Limb (tissue), 2 donors: ENCODE data around the gene CAP2.
"Not testable (repeated sequence)": the region's sequence is repeated elsewhere in the genome, so short reads cannot be mapped to it uniquely, and the experiment has no call there.

Source experiments
- DNase-seq, 2 donors: peaks; one replicate each; pipeline ENCODE4 v3.0.0-alpha.2; 2016; ENCODE audit errors: extremely low spot score in 2 of 2

CAP2 gene

DNA sequence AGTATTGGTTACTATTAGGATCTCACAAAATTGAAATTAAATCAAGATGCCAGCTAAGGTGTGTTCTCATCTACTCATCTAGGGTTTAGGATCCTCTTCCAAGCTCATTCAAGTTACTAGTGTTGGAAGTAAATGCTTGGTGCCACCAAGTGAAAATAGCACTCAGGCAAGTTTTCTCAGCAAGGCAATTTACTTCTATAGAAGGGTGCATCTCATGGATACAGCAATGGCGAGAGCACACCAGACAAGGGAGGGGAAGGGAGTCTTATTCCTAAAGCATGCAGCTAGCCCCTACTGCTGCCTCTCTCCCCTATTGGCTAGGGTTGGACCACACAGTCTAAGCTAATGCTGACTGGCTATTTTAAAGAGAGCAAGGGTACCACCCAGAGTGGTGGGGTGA is 183.7 kb downstream of the CAP2 start:
- DNase-seq, result no peak

DNA sequence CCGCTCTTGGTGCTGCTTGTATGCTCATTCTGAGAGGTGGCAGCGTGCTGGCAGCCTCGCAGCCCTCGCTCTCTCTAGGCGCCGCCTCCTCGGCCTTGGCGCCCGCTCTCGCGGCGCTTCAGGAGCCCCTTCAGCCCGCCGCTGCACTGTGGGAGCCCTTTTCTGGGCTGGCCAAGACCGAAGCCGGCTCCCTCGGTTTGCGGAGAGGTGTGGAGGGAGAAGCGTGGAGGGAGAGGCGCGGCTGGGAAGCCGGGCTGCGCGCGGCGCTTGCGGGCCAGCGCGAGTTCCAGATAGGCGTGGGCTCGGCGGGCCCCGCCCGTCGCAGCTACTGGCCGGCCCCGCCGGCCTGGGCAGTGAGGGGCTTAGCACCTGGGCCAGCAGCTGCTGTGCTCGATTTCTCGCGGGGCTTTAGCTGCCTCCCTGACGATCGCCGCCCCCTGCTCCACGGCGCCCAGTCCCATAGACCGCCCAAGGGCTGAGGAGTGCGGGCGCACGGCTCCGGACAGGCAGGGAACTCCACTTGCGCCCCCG is 187.2 kb downstream of the CAP2 start:
- DNase-seq, result peak; percentile 11 to 71

DNA sequence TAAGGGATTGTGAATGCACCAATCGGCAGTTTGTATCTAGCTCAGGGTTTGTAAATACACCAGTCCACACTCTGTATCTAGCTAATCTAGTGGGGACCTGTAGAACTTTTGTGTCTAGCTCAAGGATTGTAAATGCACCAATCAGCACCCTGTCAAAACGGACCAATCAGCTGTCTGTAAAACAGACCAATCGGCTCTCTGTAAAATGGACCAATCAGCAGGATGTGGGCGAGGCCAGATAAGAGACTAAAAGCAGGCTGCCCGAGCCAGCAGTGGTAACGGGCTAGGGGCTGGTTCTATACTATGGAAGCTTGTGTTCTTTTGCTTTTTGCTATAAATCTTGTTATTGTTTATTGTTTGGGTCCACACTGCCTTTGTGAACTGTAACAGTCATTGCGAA is 187.9 kb downstream of the CAP2 start:
- DNase-seq, result not testable (repeated sequence)

DNA sequence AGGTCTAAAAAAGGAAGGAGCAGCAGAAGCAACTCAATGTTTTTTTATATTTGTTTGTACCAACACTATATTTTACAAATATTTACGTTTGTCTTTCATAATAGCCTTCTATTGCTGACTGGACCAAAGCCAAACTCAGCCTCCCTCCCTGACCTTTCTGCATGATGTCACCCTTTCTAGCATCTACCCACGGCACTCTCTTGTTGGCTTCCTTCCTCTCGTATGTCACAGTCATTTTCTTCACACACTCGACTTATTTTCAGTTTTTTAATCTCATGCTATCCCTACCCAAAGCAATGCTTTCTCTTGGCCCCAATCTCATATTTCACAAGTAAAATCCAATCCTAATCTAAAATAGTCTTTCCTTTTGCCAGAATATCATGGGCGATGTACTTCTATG is 190.4 kb downstream of the CAP2 start:
- no peak for DNase-seq

DNA sequence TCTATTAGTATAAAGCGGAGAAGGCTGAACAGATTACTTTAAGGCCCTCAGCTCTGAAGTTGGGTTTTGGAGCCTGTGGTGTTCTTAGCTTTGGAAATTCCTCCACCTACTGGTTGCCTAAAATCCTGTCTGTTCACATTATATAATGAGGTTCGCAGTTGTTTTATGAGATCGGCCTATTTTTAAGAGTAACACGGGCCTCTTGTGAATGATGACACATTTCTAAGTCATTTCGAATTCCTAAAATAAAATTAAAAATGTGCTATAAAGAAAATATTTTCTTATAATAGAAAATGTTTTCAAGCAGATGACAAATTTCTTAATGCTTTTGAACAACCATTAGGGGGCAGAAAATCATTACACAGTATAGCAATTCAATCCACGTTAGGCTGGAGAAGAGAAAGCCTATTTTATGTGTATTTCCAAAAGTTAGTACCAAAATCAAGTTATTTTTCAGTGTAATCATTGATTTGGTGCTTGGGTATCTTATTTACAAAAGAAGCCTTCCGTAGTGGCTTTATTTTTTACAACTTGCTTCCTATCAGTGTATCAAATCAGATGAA is 190.9 kb downstream of the CAP2 start:
- DNase-seq, result peak; percentile 36 to 91

DNA sequence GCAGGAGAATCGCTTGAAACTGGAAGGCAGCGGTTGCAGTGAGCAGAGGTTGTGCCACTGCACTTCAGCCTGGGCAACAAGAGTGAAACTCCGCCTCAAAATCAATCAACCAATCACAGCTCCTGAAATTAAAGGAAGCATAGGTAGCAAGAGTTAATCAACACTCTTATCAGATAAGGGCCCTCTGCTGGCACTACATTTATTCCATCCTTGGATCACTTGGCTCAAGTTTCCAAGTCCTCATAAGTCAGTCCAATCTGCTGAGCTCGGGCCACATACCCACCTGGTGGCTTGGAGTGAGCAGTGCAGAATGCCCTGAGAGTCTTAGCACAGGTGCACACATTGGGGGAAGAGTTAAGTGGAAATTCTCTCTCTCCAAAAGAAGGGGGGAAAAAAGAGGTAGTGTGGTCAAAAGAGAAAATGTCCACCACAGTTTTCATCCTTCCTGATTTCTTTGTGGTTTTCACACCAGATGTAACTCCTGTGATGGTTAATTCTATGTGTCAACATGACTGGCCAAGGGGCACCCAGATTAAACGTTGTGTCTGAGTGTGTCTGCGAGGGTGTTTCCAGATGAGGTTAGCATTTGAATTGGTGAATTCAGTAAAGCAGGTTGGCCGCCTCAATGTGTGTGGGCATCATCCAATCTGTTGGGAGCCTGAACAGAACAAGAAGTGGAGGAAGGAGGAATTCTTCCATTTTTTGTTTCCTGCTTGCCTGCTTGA is 192.5 kb downstream of the CAP2 start:
- DNase-seq, result no peak

DNA sequence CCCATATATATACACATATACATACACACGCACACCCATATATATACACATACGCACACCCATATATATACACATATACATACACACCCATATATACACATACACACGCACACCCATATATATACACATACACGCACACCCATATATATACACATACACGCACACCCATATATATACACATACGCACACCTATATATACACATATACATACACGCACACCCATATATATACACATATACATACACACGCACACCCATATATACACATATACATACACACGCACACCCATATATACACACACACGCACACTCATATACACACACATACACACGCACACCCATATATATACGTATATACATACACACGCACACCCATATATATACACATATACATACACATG is 193.2 kb downstream of the CAP2 start:
- DNase-seq, result not testable (repeated sequence)

DNA sequence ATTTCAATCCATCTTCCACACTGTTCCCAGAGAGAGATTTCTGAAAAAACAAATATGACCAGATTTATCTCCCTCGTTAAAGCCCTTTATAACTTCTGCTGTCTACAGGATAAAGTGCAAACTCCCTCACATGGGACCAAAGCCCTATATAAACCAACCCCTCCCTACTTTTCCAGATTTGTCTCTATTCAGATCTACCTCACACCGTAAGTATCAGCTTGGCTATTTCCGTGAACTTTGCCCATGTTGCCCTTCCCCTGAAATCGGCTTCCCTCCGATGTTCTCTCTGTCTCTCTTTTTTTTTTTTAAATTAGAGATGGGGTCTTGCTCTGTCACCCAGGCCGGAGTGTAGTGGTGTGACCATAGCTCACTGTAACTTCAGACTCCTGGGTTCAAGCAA is 194.6 kb downstream of the CAP2 start:
- no peak for DNase-seq

DNA sequence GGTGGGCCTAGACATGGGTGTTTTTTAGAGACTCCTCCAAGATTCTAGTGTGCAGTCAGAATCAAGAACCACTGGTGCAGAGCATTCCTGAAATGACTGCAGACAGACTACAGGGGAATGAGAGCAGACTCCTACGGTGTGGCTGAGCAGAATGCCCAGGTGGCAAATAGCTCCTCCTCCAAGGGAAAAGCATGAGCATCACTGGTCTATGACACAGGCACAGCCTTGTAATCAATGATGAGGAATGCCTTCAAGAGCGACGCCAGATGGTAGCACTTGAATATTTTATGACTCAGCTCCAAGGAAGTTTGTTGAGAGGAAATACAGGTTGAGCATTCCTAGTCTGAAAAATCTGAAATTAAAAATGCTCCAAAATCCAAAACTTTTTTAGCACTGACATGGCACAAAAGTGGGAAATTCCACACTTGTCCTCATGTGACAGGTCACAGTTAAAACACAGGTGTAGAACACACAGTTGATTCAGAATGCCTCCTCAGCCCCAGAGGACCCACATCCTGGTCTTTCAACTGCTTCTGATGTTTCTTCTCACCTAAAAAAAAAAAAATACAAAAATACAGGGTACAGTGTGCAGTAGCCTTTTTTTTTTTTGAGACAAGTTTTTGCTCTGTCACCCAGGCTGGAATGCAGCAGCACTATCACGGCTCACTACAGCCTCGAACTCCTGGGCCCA is 196.2 kb downstream of the CAP2 start:
- DNase-seq, result peak in 1 of 2 donors; percentile 7

DNA sequence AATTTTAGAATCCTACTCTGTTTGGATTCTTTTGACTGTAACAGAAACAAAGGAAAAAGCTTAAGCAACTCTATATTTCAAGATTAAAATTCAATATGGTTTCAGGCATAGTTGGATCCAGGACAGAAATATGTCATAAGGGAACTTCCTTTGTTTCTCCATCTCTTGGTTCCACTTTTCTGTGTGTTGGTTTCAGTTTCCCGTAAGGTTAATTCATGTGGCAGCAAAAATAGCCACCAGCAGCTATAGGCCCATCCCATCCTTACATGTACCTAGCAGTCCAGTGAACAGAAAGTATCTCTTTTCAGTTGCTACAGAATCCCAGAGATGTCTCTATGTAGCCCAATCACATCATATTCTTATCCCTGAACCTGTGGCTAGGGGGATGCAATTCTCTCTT is 197.9 kb downstream of the CAP2 start:
- DNase-seq, result no peak

DNA sequence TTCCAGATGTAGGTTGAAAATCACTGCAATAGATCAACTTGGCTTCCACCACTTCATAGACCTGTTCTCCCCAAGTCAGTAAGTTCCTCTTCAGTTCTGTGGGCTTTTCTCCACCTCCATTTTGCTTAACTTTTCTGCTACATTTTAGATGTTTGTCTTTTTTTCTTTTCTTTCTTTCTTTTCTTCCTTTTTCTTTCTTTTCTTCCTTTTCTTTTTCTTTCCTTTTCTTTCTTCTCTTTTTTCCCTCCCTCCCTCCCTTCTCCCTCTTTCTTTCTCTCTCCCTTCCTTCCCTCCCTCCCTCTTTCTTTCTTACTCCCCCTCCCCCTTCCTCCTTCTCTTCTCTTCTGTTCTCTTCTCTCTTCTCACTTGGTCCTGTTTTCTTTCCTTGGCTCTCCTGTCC is 199.9 kb downstream of the CAP2 start:
- DNase-seq, result no peak

DNA sequence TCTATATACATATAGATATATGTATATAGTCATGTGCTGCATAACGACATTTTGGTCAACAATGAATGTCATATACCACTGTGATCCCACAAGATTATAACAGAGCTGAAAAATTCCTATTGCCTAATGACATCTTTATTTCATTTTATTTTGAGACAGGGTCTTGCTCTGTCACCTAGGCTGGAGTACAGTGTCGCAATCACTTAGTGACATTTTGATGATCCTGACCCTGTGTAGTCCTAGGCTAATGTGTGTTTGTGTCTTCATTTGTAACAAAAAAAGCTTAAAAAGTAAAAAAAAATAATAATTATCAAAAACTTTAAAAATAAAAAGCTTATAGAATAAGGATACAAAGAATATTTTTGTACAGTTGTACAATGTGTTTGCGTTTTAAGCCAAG is 202.7 kb downstream of the CAP2 start:
- DNase-seq, result no peak

DNA sequence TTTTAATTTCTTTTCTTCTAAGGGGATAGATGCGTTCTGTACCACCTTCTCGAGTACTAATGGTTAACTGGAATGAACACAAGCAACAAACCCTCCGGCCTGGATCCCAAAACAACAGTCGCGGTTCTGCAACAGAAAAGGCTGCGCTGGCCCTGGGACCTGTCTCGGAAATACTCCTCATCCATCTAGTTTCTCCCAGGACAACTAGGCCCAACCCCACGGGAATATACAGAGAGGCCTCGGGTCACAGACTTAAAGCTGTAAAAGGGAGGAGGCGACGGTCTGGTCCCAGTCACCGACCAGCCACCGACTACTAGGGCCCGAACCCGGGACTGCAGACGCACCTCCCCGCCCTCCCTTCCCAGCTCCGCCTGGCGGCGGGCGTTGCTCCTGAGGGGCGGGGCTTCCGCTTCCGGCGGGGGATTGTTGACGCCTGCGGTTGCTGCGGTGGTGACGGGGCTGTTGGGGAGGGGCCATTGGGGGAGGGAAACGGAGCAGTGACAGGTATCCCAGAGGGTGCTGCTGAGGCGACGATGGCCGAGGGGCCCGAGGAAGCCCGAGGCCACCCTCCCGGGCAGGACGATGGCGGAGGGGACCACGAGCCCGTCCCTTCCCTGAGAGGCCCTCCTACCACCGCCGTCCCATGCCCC is 206.6 kb downstream of the CAP2 start, which contains the start of gene FAM8A1:
Gene FAM8A1, plus strand, starts transcription at position 426 of the 650 bp plus-strand sequence. Its CDS starts 108 bp downstream, at position 534.
- DNase-seq, result peak; percentile 91 to 97

DNA sequence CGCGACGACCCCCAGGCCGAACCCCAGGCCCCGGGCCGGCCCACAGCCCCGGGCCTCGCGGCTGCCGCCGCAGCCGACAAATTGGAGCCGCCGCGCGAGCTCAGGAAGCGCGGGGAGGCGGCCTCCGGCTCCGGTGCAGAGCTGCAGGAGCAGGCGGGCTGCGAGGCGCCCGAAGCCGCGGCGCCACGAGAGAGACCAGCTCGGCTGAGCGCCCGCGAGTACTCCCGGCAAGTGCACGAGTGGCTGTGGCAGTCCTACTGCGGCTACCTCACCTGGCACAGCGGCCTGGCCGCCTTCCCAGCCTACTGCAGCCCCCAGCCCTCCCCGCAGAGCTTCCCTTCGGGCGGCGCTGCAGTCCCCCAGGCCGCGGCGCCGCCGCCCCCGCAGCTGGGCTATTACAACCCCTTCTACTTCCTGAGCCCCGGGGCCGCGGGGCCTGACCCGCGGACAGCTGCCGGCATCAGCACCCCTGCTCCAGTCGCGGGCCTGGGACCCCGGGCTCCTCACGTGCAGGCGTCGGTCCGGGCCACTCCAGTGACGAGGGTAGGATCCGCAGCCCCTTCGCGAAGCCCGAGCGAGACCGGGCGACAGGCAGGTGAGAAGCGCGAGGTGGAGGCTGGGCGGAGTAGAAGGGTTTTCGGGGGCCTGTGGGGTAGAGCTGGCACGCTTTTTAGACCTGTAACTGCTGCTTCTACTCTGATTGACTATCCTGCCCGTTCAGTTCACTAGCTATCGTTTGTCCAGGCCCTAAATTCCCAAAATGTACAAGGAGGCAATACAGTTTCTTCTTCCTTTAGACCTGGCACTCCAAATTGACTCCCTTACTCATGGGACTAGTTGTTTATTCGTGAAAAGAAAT is 207.4 kb downstream of the CAP2 start:
- peak; percentile 24 to 78 for DNase-seq

DNA sequence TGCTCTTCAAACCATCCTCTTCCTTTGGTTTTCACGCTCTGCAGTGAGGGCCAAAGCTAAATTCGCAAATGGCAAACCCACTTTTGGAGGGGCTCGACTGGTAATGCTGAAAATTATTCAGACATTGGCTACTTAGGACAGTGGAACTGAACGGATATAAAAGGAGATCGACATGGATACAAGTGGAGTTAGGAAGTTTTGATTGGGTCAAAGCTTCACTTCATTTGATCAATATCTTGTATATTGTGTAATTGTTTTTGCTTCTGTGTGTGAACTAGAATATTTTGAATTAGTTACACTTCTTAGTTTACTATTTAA is 207.9 kb downstream of the CAP2 start:
- no peak for DNase-seq

DNA sequence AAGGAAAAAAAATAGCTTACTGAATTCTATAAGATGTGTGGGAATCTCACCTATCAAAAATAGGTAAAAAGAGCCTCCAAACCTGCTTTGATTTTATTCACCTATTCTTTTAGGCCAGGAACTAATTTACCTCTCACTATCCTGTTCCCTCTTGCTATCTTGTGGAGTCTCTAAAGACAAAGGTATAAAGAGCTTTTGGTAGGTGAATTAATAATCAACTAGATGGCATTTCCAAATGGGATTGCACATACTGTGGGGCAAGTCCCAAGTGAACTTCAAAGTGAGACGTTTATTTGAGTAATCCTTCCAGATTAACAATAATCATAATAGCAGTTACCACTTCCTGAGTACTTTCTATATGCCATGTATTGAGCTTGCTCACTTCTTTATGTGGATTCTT is 209.5 kb downstream of the CAP2 start:
- DNase-seq, result no peak

DNA sequence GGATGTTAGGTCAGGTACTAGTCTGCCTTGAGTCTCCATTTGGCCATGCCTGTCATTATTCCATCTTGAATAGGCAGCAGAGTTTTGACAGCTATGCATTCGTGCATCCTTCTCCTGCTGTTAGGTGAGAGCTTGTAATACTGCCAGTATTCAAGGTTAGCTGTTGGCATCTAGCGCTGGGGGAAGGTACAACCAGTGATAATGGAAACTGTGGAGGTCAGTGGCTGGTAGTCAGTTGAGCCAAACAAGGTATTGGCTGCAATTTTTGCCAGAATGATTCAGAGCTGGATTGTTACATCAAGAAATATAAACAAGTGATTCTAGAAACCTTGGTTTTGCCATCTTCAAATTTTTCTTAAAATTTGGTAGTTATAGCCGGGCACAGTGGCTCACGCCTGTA is 213.2 kb downstream of the CAP2 start:
- no peak for DNase-seq
